22Rv1 (cell line): ENCODE data around the gene RNF114.
A peak's percentile ranks its signal among the peaks of the same experiment; 100 is the strongest.

ENCODE experiments used
- H3K27ac ChIP-seq: fragments of 450-650 bp; 2 replicates; pipeline ENCODE4 v1.5.1; 2017
- CTCF ChIP-seq: fragments of 450-650 bp; IDR thresholded peaks from 2 replicates; pipeline ENCODE4 v1.5.1; 2017; ENCODE audit warnings: mild to moderate bottlenecking
- ZFX ChIP-seq: fragments of 450-650 bp; IDR thresholded peaks from 2 replicates; pipeline ENCODE4 v1.6.1; 2017; ENCODE audit warnings: antibody characterized with exemption, borderline replicate concordance

Gene RNF114

DNA sequence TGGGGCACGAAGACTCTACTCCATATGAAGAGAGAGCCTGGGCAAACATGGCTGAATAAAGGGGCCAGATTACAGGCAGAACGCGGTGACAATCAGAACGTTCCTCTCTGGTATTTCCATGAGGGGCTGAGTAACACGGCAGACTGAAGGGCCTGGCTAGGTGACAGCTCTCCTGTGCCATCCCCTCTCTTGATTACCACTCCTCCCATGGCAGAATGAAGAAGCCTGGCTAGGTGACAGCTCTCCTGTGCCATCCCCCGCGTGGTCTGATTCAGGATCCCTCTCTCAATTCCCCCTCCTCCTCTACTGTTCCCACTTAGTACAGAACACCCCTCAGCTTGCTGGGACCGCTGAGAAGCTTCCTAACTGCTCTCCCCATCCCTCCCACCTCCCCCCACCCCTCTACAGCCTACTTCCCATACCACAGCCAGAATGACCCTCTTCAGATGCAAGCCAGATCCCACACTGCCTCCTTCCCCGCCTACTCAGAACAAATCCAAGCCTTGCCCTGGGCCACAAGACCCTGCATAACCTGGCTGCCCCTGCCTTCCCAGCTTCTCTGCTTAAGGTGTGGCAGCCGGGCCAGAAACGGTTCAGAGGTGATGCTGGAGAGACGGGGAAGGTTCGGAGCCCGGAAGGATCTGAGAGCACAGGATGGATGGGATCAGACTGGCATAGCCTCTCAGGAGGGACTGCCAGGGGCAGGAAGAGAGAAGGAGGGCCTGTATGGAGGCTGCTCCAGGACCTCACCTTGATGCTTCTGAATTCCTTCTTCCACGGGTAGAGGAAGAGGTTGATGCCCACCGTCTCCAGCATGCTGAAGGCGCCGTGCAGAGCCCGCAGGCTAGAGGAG lies 28.6 kb upstream of the RNF114 start:
- TF ChIP-seq ZFX (no peak), CTCF (no peak)
- no peak overlapping the region for H3K27ac ChIP-seq

DNA sequence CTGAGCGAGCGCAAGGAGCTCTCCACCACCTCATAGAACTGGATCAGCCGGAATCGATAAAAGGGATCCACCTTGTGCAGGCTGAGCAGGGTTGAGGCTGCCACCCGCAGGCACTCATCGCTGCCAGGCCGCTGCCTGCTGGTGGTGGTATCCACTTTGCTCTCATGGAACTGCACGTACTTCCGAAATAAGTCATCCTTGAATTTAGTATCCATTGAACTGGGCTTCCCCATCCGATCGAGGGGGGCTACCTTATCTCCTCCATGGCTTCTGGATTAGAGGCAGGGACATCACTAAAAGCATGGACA lies 28.0 kb upstream of the RNF114 start:
- TF ChIP-seq CTCF (no peak), ZFX (no peak)
- H3K27ac ChIP-seq, result no peak overlapping the region

DNA sequence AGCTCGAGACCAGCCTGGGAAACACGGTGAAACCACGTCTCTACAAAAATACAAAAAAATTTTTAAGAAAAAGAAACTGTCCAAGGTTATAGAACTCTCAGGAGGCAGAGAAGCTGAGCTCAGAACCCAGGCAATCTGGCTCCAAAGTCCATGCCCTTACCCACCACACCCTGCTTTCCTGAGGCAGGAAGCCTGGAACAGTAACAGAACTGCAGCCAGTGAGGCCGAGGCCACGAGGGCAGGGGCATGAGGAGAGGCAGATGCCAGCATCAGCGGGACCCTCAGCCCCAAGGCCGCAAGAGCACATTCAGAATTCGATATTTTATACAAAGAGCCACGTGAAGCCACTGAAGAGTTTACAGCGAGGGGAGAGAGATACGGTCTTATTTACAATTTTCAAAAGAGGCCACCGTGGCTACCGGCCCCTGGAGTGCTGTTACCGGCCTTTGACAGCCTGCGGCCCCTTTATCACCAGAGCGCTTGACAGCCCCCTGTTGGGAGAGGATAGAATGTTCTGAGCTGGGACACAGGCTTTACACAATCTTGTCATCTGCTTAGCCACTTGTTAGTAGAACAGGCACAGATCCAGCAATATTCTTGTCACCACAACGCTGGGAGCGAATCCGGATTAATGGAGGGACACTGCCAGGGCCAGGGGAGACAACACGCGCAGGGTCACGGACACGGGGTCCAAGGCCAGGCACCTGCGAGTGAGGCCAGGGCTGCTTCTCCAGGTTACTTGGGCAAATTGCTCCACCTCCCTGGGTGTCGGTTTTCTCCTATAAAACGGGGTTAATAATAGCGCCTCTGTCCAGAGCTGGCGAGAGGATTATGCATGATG lies 26.5 kb upstream of the RNF114 start:
- H3K27ac ChIP-seq, result peak overlapping the region; percentile 35; the same call in 1 of the 2 replicates
- TF ChIP-seq CTCF, result peak; percentile 50
- TF ChIP-seq ZFX, result no peak

GRCh38 chr20:49910340-49910706 lies 25.9 kb upstream of the RNF114 start:
- TF ChIP-seq CTCF, result no peak
- TF ChIP-seq ZFX, result no peak

DNA sequence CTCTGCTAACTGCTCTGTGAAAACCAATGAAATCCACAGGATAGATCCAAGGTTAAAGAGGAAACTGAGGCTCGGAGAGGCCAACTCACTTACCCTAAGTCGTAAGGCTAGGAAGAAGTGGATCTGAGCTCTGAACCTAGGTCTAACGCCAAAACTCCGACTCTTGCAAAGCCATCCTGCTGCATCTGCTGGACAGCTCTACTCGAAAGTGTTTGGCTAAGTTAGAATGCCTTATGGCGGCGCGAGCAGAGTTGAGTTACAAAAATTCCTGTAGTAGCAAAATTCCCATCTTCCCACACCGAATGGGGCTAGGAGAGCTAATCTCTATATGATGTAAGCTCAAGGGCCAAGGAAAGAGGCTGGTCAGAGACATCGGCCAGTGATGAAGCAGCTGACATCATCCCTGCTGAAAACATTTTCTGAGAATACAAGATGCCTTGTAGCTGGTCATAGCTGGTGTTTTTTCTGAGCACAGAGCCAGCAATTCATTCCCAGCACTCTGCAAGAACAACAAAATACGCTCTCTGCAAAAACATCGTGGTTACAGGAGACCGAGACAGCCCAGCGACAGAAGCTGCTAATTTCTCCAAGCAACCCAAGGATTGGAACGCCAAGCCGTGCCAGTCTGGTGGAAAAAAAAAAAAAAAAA lies 22.7 kb upstream of the RNF114 start:
- H3K27ac ChIP-seq, result no peak overlapping the region
- TF ChIP-seq CTCF (no peak), ZFX (no peak)

More at GRCh38 chr20:49910340-49910706, 25.9 kb upstream of the RNF114 start:
- peak overlapping the region; percentile 35; the same call in 1 of the 2 replicates for H3K27ac ChIP-seq

DNA sequence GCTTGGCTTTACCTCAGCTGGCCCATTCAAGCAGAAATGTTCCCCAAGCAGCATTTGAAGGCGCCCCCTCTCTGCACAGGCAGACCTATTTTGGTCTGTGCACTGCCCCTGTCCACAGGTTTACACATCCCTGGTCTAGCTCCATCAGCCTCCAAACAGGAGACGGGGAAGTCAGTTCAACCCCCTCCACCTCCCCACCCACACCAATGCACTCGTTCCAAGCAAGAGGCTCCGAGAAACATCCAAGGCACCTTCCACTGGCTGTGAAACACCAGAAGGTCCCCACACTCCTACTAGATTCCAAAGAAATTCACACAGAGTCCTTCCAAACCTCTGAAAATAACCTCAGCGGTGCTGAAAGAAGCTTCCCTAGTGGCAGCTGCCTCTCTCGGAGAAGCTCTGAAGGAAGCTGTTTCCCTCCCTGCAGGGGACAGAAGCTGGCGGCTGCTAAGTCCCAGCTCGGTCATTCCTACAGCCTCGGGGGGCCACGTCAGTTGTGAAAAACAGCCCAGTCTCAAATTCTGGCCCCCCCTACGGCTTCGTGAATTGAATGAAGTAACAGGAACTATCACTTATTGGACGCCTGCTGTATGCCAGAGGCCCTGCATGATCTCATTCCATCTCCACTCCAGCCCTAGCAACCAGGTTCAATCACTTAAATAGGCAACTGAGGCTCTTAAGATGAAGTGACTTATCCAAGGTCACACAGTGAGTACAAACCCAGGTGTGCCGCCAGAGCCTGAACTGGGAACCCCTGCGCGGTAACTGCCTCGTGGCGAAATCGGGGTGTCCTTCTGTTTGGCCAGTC lies 21.7 kb upstream of the RNF114 start:
- no peak for TF ChIP-seq ZFX
- no peak for TF ChIP-seq CTCF
- peak overlapping the region; percentile 99 for H3K27ac ChIP-seq
